Activated CD4-positive, alpha-beta memory T cell treated with anti-CD3 and anti-CD28 coated beads for 36 hours (primary cell): ENCODE measurements around the gene B3GAT1. TPM values are rescaled to one million over a fixed set of nuclear protein-coding genes. Genes with fewer than 3 reads are reported as not detected.
"Not testable (repeated sequence)": the region's sequence is repeated elsewhere in the genome, so short reads cannot be mapped to it uniquely, and the experiment has no call there.

Experiments
- CTCF ChIA-PET: fragments of 350-600 bp; sonication (Branson Sonifier 250); formaldehyde crosslinking; loops from one replicate; lab custom pipeline; 2021; ENCODE audit warnings: antibody characterized with exemption, inconsistent platforms; lab: Charles Lee
- POLR2A ChIA-PET: fragments of 350-600 bp; sonication (Branson Sonifier 250); formaldehyde crosslinking; loops from one replicate; lab custom pipeline; 2021; ENCODE audit warnings: antibody characterized with exemption; lab: Charles Lee
- DNase-seq: peaks from one replicate; pipeline ENCODE4 v3.0.0-alpha.2; 2020
- H3K27ac Mint-ChIP-seq: one replicate; pipeline ENCODE4 v1.8.0; 2021; ENCODE audit warnings: mixed read lengths
- H3K27me3 Mint-ChIP-seq: one replicate; pipeline ENCODE4 v1.8.0; 2021; ENCODE audit warnings: mixed read lengths
- H3K36me3 Mint-ChIP-seq: one replicate; pipeline ENCODE4 v1.8.0; 2021; ENCODE audit warnings: mixed read lengths
- H3K4me1 Mint-ChIP-seq: one replicate; pipeline ENCODE4 v1.8.0; 2021; ENCODE audit warnings: low read depth, mixed read lengths
- H3K4me3 Mint-ChIP-seq: one replicate; pipeline ENCODE4 v1.8.0; 2021; ENCODE audit warnings: mild to moderate bottlenecking, mixed read lengths
- H3K9me3 Mint-ChIP-seq: one replicate; pipeline ENCODE4 v1.8.0; 2021; ENCODE audit warnings: mixed read lengths
- intact Hi-C: fragments of 100-400 bp; cut with micrococcal nuclease; formaldehyde crosslinking; loops from one replicate; pipeline ENCODE4 v1.15.1; 2023
- total RNA-seq, 2 experiments: library from RNA; stranded (reverse); gene quantifications; one replicate each; pipeline ENCODE4 v1.2.3, GENCODE V29; 2021

Gene B3GAT1
- total RNA-seq, 2 experiments from 2014 or later: 0.22 to 0.24 TPM

GRCh38 chr11:134349109-134349801, 62.8 kb downstream of the B3GAT1 start:
- no peak for DNase-seq
- POLR2A ChIA-PET: no interaction called here
- peaks cover 2% of the 10 kb centered on the region for H3K36me3 Mint-ChIP-seq

GRCh38 chr11:134347441-134347840, 64.6 kb downstream of the B3GAT1 start:
- Mint-ChIP-seq H3K4me3 (no peak overlapping the region), H3K27ac (no peak overlapping the region), H3K36me3 (no peaks in the 10 kb centered on the region), H3K9me3 (no peaks in the 10 kb centered on the region), H3K27me3 (no peaks in the 10 kb centered on the region), H3K4me1 (peaks cover 16% of the 10 kb centered on the region)
- intact Hi-C loops: no loop called here
- ChIA-PET CTCF (no interaction called here), POLR2A (no interaction called here)
- no peak for DNase-seq

More at GRCh38 chr11:134349109-134349801, 62.8 kb downstream of the B3GAT1 start:
- Mint-ChIP-seq H3K4me3 (no peak overlapping the region), H3K27me3 (no peaks in the 10 kb centered on the region), H3K9me3 (no peaks in the 10 kb centered on the region), H3K4me1 (peaks cover 16% of the 10 kb centered on the region), H3K27ac (no peak overlapping the region)
- CTCF ChIA-PET: interaction anchor here (2.0 kb wide), 1 partner anchor 87 kb away, joined by 4 read pairs; no protein-coding TSS in a partner anchor
- intact Hi-C loops: no loop called here

- DNase-seq: no peak
- intact Hi-C loops: no loop called here
Observed at GRCh38 chr11:134346976-134347350, 65.1 kb downstream of the B3GAT1 start.

GRCh38 chr11:134346101-134346975, 65.7 kb downstream of the B3GAT1 start:
- ChIA-PET CTCF (no interaction called here), POLR2A (no interaction called here)
- no peak for DNase-seq
- Mint-ChIP-seq H3K9me3 (no peaks in the 10 kb centered on the region), H3K4me1 (peaks cover 16% of the 10 kb centered on the region), H3K4me3 (no peak overlapping the region), H3K36me3 (no peaks in the 10 kb centered on the region), H3K27ac (no peak overlapping the region), H3K27me3 (no peaks in the 10 kb centered on the region)
- intact Hi-C loops: no loop called here

More at GRCh38 chr11:134346976-134347350, 65.1 kb downstream of the B3GAT1 start:
- no peak overlapping the region for H3K4me3 Mint-ChIP-seq
- CTCF ChIA-PET: no interaction called here
- no peak overlapping the region for H3K27ac Mint-ChIP-seq
- H3K9me3 Mint-ChIP-seq: no peaks in the 10 kb centered on the region
- no peaks in the 10 kb centered on the region for H3K36me3 Mint-ChIP-seq
- POLR2A ChIA-PET: no interaction called here
- H3K27me3 Mint-ChIP-seq: no peaks in the 10 kb centered on the region
- H3K4me1 Mint-ChIP-seq: peaks cover 16% of the 10 kb centered on the region

GRCh38 chr11:134345237-134345550, 66.8 kb downstream of the B3GAT1 start:
- Mint-ChIP-seq H3K4me1 (peaks cover 13% of the 10 kb centered on the region), H3K36me3 (no peaks in the 10 kb centered on the region), H3K27me3 (no peaks in the 10 kb centered on the region), H3K27ac (no peak overlapping the region), H3K9me3 (no peaks in the 10 kb centered on the region), H3K4me3 (no peak overlapping the region)
- DNase-seq: no peak
- POLR2A ChIA-PET: no interaction called here
- CTCF ChIA-PET: no interaction called here
- intact Hi-C loops: no loop called here

- intact Hi-C loops, POLR2A ChIA-PET: not testable (repeated sequence)
Observed at GRCh38 chr11:134344497-134345236, 67.4 kb downstream of the B3GAT1 start.

GRCh38 chr11:134343646-134344045, 68.4 kb downstream of the B3GAT1 start:
- no peak for DNase-seq
- POLR2A ChIA-PET: no interaction called here
- Mint-ChIP-seq H3K9me3 (no peaks in the 10 kb centered on the region), H3K27ac (no peak overlapping the region), H3K27me3 (no peaks in the 10 kb centered on the region), H3K4me1 (no peaks in the 10 kb centered on the region), H3K4me3 (no peak overlapping the region), H3K36me3 (no peaks in the 10 kb centered on the region)
- intact Hi-C loops: no loop called here
- CTCF ChIA-PET: no interaction called here

More at GRCh38 chr11:134344497-134345236, 67.4 kb downstream of the B3GAT1 start:
- CTCF ChIA-PET, H3K9me3 Mint-ChIP-seq, H3K27ac Mint-ChIP-seq, H3K27me3 Mint-ChIP-seq, DNase-seq, H3K36me3 Mint-ChIP-seq, H3K4me1 Mint-ChIP-seq, H3K4me3 Mint-ChIP-seq: not testable (repeated sequence)

GRCh38 chr11:134342572-134343340, 69.3 kb downstream of the B3GAT1 start:
- H3K4me1 Mint-ChIP-seq: no peaks in the 10 kb centered on the region
- no peaks in the 10 kb centered on the region for H3K9me3 Mint-ChIP-seq
- no peak overlapping the region for H3K4me3 Mint-ChIP-seq
- no peak overlapping the region for H3K27ac Mint-ChIP-seq
- POLR2A ChIA-PET: no interaction called here
- intact Hi-C loops: no loop called here
- no peak for DNase-seq
- H3K36me3 Mint-ChIP-seq: no peaks in the 10 kb centered on the region
- CTCF ChIA-PET: no interaction called here
- H3K27me3 Mint-ChIP-seq: no peaks in the 10 kb centered on the region

GRCh38 chr11:134341805-134342571, 70.1 kb downstream of the B3GAT1 start:
- ChIA-PET POLR2A (no interaction called here), CTCF (no interaction called here)
- Mint-ChIP-seq H3K4me3 (no peak overlapping the region), H3K27me3 (no peaks in the 10 kb centered on the region), H3K4me1 (no peaks in the 10 kb centered on the region), H3K27ac (no peak overlapping the region), H3K36me3 (no peaks in the 10 kb centered on the region), H3K9me3 (no peaks in the 10 kb centered on the region)
- no peak for DNase-seq
- intact Hi-C loops: no loop called here

GRCh38 chr11:134340354-134340964, 71.6 kb downstream of the B3GAT1 start:
- ChIA-PET POLR2A (no interaction called here), CTCF (no interaction called here)
- Mint-ChIP-seq H3K36me3 (no peaks in the 10 kb centered on the region), H3K4me3 (no peak overlapping the region), H3K27me3 (no peaks in the 10 kb centered on the region), H3K4me1 (no peaks in the 10 kb centered on the region), H3K9me3 (no peaks in the 10 kb centered on the region), H3K27ac (no peak overlapping the region)
- no peak for DNase-seq
- intact Hi-C loops: no loop called here

- ChIA-PET CTCF (no interaction called here), POLR2A (no interaction called here)
- H3K4me1 Mint-ChIP-seq: no peaks in the 10 kb centered on the region
- H3K36me3 Mint-ChIP-seq: no peaks in the 10 kb centered on the region
- DNase-seq: no peak
- H3K27ac Mint-ChIP-seq: no peak overlapping the region
- H3K9me3 Mint-ChIP-seq: no peaks in the 10 kb centered on the region
- no peak overlapping the region for H3K4me3 Mint-ChIP-seq
- intact Hi-C loops: loop anchor here (10.0 kb wide), 1 partner anchor 305 kb away; no protein-coding TSS in a partner anchor
- H3K27me3 Mint-ChIP-seq: no peaks in the 10 kb centered on the region
Observed at GRCh38 chr11:134339756-134340155, 72.3 kb downstream of the B3GAT1 start.
